ENCODE results near the gene TMIGD2.

- no peak for TF ChIP-seq GATA2 (IDR thresholded peaks at IDR 0.05; ENCODE audit: low read depth, low read length)
- TF ChIP-seq GATA3 (IDR thresholded peaks at IDR 0.05; ENCODE audit: low read depth, low read length), result no peak
These were observed 2.5 kb upstream of the TMIGD2 start, which contains the start of gene FSD1 for GRCh38 chr19:4304538-4305256.

Measured in SH-SY5Y (cell line).